ENCODE data around the gene RAB8B.

DNA sequence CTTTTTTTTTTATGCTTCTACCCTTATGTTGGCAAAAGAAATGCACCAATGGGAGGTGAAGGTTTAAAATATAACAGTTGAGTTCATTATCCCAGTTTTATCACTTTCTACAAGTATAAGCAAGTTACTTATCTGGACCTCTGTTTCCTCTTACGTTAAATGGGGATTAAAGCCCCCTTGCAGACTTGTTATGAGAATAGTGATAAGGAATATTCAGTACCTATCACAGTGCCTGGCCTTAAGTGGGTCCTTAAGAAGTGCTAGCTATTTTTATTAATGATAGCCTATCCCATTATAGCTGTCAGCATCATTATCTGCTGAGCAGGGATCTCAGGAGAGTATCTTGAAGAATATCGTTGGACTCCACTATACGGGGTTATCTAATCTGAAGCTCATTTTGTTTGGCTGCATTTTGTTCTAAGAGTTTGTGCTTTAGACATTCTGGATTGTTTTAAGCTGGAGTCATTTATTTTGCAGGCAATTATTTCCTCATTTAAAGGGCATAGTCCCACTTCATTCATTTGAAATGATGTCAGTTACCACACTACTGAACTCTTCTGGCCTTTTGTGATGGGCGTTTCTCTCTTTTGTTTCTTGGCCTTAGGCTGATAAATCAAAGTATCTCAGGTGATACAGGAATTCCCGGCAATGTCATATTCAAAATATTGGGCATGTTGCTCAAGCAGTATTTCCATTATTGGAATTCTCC, 28.8 kb downstream of the RAB8B start:
- TF ChIP-seq POLR2A (IDR thresholded peaks at IDR 0.05) (no peak), EP300 (IDR thresholded peaks at IDR 0.05) (no peak), POLR2AphosphoS5 (IDR thresholded peaks at IDR 0.05) (no peak)
- TF ChIP-seq, protein P1, sequence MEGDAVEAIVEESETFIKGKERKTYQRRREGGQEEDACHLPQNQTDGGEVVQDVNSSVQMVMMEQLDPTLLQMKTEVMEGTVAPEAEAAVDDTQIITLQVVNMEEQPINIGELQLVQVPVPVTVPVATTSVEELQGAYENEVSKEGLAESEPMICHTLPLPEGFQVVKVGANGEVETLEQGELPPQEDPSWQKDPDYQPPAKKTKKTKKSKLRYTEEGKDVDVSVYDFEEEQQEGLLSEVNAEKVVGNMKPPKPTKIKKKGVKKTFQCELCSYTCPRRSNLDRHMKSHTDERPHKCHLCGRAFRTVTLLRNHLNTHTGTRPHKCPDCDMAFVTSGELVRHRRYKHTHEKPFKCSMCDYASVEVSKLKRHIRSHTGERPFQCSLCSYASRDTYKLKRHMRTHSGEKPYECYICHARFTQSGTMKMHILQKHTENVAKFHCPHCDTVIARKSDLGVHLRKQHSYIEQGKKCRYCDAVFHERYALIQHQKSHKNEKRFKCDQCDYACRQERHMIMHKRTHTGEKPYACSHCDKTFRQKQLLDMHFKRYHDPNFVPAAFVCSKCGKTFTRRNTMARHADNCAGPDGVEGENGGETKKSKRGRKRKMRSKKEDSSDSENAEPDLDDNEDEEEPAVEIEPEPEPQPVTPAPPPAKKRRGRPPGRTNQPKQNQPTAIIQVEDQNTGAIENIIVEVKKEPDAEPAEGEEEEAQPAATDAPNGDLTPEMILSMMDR (IDR thresholded peaks at IDR 0.05): no peak
